Dendritic cell treated with granulocyte-macrophage colony-stimulating factor and Interleukin-4, amounts not matched to agents 40 ng/mL and 50 ng/mL, for 4 days (primary cell): ENCODE measurements around the gene JSRP1.
A peak's percentile ranks its signal among the peaks of the same experiment; 100 is the strongest.

Experiments
- H3K27ac Mint-ChIP-seq: one replicate; pipeline ENCODE4 v1.8.0; 2022; ENCODE audit warnings: mild to moderate bottlenecking, mixed read lengths
- H3K27me3 Mint-ChIP-seq: one replicate; pipeline ENCODE4 v1.8.0; 2022; ENCODE audit warnings: mild to moderate bottlenecking, mixed read lengths
- H3K36me3 Mint-ChIP-seq: one replicate; pipeline ENCODE4 v1.8.0; 2022; ENCODE audit warnings: low read depth, mixed read lengths
- H3K4me1 Mint-ChIP-seq: one replicate; pipeline ENCODE4 v1.8.0; 2022; ENCODE audit warnings: low read depth, mixed read lengths
- H3K4me3 Mint-ChIP-seq: one replicate; pipeline ENCODE4 v1.8.0; 2022; ENCODE audit warnings: mild to moderate bottlenecking, moderate library complexity, mixed read lengths
- H3K9me3 Mint-ChIP-seq: one replicate; pipeline ENCODE4 v1.8.0; 2022; ENCODE audit warnings: mixed read lengths
- intact Hi-C: fragments of 100-400 bp; cut with micrococcal nuclease; formaldehyde crosslinking; loops from one replicate; pipeline ENCODE4 v1.15.0; 2022

JSRP1 gene

DNA sequence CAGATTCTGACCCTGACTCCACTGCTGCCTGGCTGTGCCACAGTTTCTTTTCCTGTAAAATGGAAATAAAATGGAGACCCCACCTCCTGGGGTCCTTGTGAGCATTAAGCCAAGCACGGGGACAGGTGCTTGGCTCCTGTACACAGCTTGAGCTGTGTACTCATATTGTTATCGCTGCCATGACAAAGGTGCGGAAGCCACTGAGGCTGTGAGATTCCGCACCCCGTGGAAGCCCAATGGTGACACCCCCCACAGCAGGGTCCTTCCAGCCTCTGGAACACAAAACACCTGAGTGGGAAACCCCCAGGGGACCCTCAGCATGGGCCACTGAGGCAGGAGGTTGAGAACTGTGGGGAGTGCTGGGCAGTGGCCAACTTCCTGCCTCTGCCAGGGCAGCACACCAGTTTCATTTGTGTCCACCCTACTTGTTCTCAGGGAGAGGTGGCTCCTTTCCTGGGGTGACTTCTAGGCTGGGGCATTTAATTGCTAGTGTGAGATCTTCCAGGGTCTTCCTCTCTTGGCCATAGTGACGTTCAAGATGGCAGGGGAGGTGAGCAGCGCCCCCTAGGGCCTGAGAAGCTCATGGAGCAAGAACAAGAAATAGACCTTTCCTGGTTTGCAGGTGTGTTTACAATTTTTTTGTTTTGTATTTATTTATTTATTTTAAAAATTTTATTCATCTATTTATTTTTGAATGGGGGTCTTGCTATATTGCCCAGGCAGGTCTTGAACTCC lies 5.4 kb upstream of the JSRP1 start:
- intact Hi-C loops = no loop called here
- Mint-ChIP-seq H3K4me3 (no peak overlapping the region), H3K9me3 (no peaks in the 10 kb centered on the region), H3K4me1 (peaks cover 42% of the 10 kb centered on the region), H3K27ac (no peak overlapping the region), H3K36me3 (no peaks in the 10 kb centered on the region), H3K27me3 (no peaks in the 10 kb centered on the region)

DNA sequence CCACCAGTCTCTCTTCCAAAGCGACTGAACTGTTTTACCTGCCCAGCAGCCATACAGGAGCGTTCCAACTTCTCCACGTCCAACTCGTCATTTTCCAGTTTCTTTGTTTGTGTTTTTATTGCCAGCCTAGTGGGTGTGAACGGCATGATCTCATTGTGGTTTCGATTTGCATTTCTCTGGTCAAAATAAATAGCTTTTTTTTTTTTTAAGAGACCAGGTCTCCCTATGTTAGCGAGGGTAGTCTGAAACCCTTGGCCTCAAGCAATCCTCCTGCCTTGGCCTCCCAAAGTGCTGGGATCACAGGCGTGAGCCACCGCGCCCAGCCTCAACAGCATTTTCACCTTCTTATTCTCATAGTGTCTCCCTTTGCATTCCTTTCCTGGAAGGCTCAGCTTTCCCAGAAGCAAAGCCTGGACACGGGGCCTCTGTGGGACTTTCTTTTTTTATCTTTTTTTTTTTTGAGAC lies 4.2 kb upstream of the JSRP1 start:
- intact Hi-C loops = no loop called here
- no peaks in the 10 kb centered on the region for H3K36me3 Mint-ChIP-seq
- H3K27me3 Mint-ChIP-seq = peaks cover 8% of the 10 kb centered on the region
- H3K9me3 Mint-ChIP-seq = no peaks in the 10 kb centered on the region
- H3K4me3 Mint-ChIP-seq = no peak overlapping the region
- H3K4me1 Mint-ChIP-seq = peaks cover 30% of the 10 kb centered on the region
- no peak overlapping the region for H3K27ac Mint-ChIP-seq

DNA sequence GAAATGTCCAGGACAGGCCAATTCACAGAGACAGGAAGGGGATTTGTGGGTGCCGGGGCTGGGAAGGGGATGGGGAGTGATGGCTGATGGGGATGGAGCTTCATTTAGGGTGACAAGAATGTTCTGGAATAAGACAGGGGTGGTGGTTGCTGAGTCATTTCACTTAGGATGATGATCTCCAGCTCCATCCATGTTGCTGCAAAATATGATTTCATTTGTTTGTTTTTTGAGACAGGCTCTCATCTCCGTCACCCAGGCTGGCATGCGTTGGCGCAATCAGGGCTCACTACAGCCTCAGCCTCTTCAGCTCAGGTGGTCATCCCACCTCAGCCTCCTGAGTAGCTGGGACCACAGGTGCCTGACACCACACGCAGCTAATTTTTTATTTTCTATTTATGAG lies 3.1 kb upstream of the JSRP1 start:
- no peaks in the 10 kb centered on the region for H3K36me3 Mint-ChIP-seq
- no peaks in the 10 kb centered on the region for H3K9me3 Mint-ChIP-seq
- no peak overlapping the region for H3K27ac Mint-ChIP-seq

GRCh38 chr19:2255112-2255845 lies 938 bp downstream of the JSRP1 start:
- Mint-ChIP-seq H3K4me3 (no peak overlapping the region), H3K36me3 (no peaks in the 10 kb centered on the region), H3K9me3 (no peaks in the 10 kb centered on the region), H3K27me3 (peaks cover 48% of the 10 kb centered on the region), H3K27ac (no peak overlapping the region), H3K4me1 (peaks cover 34% of the 10 kb centered on the region)
- intact Hi-C loops = no loop called here

More for the DNA sequence above, 3.1 kb upstream of the JSRP1 start:
- Mint-ChIP-seq H3K4me3 (no peak overlapping the region), H3K4me1 (peaks cover 23% of the 10 kb centered on the region), H3K27me3 (peaks cover 15% of the 10 kb centered on the region)
- intact Hi-C loops = no loop called here

GRCh38 chr19:2254064-2254872 lies 1.9 kb downstream of the JSRP1 start:
- H3K27me3 Mint-ChIP-seq = peaks cover 58% of the 10 kb centered on the region
- H3K36me3 Mint-ChIP-seq = no peaks in the 10 kb centered on the region
- H3K4me3 Mint-ChIP-seq = no peak overlapping the region
- no peak overlapping the region for H3K27ac Mint-ChIP-seq
- intact Hi-C loops = no loop called here
- no peaks in the 10 kb centered on the region for H3K9me3 Mint-ChIP-seq
- H3K4me1 Mint-ChIP-seq = peaks cover 37% of the 10 kb centered on the region

DNA sequence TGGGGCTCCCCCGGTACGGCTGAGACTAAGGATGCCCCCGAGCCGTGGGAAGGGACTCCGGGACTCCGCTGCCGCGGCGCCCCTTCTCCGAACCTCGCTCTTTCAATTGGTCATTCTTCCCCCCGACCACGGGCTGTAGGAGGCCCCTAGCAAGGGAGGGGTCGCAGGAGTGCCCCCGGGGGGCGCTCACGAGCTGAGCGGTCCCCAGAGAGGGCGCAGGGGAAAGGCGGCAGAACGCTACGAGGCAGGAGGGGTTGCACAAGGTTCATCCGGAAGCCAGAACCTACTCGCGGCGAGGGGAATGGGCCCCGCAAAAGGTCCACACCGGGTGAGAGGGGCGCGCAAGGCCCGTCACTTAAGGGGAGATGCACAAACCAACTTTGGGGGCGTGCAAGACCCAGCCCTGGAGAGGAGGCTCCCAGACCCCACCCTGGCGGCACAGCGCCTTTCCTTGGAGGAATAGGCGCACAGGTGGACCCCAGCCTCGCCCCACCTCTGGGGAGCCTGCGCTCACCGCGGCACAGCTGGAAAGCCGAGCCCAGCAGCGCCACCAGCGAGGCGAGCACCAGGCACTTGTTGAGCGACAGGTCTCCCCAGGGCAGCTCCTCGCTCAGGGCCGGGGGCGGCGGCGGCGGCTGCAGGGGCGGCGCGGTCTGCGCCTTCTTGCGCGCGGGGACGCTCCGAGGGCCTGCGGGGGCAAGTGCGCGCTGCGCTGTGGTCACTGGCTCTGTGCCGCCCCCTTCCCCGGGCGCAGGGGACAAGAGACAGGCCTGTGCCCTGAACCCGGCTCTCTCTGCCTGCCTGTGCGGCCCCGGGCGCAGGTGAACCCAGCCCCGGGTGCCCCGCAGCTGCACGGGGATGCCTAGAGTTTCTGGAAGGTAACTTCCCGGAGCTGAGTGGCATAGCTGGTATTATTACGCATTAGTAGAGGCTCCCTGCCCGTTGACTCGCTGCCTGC lies 2.8 kb downstream of the JSRP1 start:
- peak overlapping the region; percentile 75 for H3K4me3 Mint-ChIP-seq
- H3K36me3 Mint-ChIP-seq = peaks cover 8% of the 10 kb centered on the region
- peaks cover 37% of the 10 kb centered on the region for H3K4me1 Mint-ChIP-seq
- H3K9me3 Mint-ChIP-seq = no peaks in the 10 kb centered on the region
- intact Hi-C loops = no loop called here
- H3K27me3 Mint-ChIP-seq = peaks cover 67% of the 10 kb centered on the region
- H3K27ac Mint-ChIP-seq = no peak overlapping the region

DNA sequence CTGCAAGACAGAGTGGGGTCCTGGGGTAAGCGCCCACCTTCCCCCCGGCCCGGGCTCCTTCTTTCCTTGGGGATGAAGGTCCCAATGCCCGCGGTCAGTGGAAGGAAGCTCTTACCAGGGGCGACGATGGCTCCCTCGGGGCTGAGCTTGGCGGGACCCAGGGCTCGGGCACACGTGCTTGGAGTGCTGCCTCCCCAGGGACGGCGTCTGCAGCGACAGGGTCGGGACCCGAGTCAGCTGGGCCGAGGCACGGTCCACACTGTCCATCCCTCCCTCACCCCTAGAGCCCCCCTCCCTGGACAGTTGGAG lies 3.5 kb downstream of the JSRP1 start:
- peak overlapping the region; percentile 51 for H3K27ac Mint-ChIP-seq
- no peaks in the 10 kb centered on the region for H3K9me3 Mint-ChIP-seq
- H3K36me3 Mint-ChIP-seq = peaks cover 15% of the 10 kb centered on the region
- H3K27me3 Mint-ChIP-seq = peaks cover 69% of the 10 kb centered on the region
- H3K4me3 Mint-ChIP-seq = peak overlapping the region; percentile 75
- intact Hi-C loops = no loop called here
- peaks cover 37% of the 10 kb centered on the region for H3K4me1 Mint-ChIP-seq

DNA sequence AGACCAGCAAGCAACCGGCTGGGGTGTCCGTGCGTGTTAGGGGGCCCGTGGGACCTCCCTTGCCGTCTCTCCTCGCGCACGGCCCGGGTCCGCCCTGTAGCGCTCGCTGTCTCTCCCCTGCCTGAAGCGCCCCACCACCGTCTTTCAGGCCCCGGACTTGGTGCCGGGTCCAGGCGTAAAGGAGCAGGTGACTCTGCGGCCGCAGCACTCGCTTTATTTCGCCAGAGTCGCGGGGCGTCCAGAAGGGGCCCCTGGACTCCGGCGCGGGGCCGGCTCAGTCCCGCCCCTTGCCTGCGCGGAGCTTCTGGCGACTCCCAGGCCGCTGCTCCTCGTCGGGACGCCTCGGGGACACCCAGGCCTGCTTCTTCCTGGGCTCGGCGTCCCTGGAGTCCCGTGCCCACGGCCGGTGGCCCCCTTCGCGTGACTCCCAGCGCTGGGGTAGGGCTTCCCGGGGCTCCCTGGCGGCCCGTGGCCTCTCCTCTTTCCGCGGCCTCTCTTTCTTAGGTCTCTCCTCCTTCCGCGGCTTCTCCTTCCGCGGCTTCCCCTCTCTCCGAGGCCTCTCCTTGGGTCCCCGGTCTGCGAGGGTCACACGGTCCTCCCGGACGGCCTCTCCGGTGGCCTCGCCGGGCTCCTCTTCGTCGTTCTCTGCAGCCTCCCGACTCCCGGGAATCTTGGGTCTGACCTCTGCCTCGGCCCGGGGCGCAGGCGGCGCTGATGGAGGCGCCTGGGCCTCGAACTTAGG lies 4.0 kb downstream of the JSRP1 start:
- peaks cover 73% of the 10 kb centered on the region for H3K27me3 Mint-ChIP-seq
- intact Hi-C loops = no loop called here
- H3K9me3 Mint-ChIP-seq = no peaks in the 10 kb centered on the region
- peak overlapping the region; percentile 75 for H3K4me3 Mint-ChIP-seq
- H3K4me1 Mint-ChIP-seq = peaks cover 37% of the 10 kb centered on the region
- peak overlapping the region; percentile 51 for H3K27ac Mint-ChIP-seq
- H3K36me3 Mint-ChIP-seq = peaks cover 20% of the 10 kb centered on the region

DNA sequence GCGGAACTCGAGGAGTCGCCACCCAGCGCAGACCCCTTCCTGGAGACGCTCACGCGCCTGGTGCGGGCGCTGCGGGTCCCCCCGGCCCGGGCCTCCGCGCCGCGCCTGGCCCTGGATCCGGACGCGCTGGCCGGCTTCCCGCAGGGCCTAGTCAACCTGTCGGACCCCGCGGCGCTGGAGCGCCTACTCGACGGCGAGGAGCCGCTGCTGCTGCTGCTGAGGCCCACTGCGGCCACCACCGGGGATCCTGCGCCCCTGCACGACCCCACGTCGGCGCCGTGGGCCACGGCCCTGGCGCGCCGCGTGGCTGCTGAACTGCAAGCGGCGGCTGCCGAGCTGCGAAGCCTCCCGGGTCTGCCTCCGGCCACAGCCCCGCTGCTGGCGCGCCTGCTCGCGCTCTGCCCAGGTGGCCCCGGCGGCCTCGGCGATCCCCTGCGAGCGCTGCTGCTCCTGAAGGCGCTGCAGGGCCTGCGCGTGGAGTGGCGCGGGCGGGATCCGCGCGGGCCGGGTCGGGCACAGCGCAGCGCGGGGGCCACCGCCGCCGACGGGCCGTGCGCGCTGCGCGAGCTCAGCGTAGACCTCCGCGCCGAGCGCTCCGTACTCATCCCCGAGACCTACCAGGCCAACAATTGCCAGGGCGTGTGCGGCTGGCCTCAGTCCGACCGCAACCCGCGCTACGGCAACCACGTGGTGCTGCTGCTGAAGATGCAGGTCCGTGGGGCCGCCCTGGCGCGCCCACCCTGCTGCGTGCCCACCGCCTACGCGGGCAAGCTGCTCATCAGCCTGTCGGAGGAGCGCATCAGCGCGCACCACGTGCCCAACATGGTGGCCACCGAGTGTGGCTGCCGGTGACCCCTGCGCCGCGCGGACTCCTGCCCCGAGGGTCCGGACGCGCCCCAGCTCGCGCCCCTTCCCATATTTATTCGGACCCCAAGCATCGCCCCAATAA lies 4.8 kb downstream of the JSRP1 start:
- Mint-ChIP-seq H3K9me3 (no peaks in the 10 kb centered on the region), H3K36me3 (peaks cover 28% of the 10 kb centered on the region), H3K27ac (peak overlapping the region; percentile 51), H3K27me3 (peaks cover 71% of the 10 kb centered on the region), H3K4me3 (peak overlapping the region; percentile 75), H3K4me1 (peaks cover 37% of the 10 kb centered on the region)
- intact Hi-C loops = no loop called here

DNA sequence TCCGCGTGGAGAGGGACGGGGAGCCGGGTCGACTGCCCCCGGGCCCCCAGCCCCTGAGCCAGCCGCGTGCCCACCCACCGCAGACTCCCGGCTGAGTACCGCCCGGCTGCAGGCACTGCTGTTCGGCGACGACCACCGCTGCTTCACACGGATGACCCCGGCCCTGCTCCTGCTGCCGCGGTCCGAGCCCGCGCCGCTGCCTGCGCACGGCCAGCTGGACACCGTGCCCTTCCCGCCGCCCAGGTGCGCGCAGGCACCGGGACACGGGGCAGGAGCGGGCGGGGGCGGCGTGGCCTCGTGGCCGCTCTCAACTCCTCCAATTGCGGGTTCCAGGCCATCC lies 5.5 kb downstream of the JSRP1 start:
- H3K36me3 Mint-ChIP-seq = peaks cover 35% of the 10 kb centered on the region
- intact Hi-C loops = no loop called here
- no peaks in the 10 kb centered on the region for H3K9me3 Mint-ChIP-seq
- H3K4me1 Mint-ChIP-seq = peaks cover 37% of the 10 kb centered on the region
- no peak overlapping the region for H3K4me3 Mint-ChIP-seq
- peaks cover 69% of the 10 kb centered on the region for H3K27me3 Mint-ChIP-seq
- no peak overlapping the region for H3K27ac Mint-ChIP-seq

DNA sequence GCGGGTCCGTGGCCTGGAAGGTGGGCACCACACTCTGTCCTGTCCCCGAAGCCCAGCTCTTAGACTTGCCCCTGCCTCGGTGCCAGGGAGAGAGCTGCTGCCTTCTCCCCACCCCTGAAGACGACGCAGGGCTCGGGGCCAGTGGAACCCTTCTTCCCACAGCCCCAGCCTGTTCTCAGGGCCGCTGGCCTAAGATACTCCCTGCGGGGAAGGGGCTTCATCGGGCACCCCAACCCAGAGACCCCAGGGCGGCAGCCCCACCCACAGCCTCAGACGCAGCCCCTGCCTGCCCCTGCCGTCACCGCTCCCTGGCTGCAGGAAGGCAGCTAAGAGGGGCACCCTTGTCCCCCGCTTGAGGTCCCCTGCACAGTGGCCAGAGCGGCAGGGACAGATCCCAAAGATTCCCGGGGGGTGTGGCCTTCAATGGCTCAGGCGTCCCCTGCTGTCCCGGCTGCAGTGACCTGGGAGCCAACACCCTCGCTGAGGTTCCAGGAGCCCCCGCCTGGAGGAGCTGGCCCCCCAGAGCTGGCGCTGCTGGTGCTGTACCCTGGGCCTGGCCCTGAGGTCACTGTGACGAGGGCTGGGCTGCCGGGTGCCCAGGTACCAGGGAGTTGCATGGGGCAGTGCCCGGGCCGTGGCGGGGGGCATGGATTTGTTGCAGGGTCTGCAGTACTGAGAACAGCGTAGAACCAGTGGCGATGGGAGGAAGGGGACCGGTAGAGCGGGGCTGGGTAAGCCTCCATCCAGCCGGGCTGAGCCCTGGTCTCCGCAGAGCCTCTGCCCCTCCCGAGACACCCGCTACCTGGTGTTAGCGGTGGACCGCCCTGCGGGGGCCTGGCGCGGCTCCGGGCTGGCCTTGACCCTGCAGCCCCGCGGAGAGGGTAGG lies 6.1 kb downstream of the JSRP1 start:
- Mint-ChIP-seq H3K4me1 (peaks cover 37% of the 10 kb centered on the region), H3K9me3 (no peaks in the 10 kb centered on the region), H3K27me3 (peaks cover 63% of the 10 kb centered on the region), H3K4me3 (no peak overlapping the region), H3K36me3 (peaks cover 41% of the 10 kb centered on the region), H3K27ac (no peak overlapping the region)
- intact Hi-C loops = no loop called here
